GM23338 (cell line): ENCODE data around the gene INPP5A. TPM values are rescaled to one million over a fixed set of nuclear protein-coding genes. Genes with fewer than 3 reads are reported as not detected.

Experiments
- ATAC-seq: fragments of 200-7000 bp; cut with Tn5 transposase; 3 replicates; pipeline ENCODE4 v1.9.1; 2020
- DNase-seq: peaks from one replicate; pipeline ENCODE4 v3.0.0-alpha.2; 2015; ENCODE audit warnings: low spot score
- H2AFZ ChIP-seq: fragments of 200-600 bp; sonication (generic); 2 replicates; pipeline ENCODE4 v1.8.0; 2016; ENCODE audit warnings: antibody characterized with exemption, mild to moderate bottlenecking, moderate library complexity
- H3F3A ChIP-seq: fragments of 200-600 bp; sonication (generic); replicated peaks from 2 replicates; pipeline ENCODE4 v1.8.0; 2017; ENCODE audit warnings: antibody characterized with exemption, mixed run types, low read depth
- H3K27ac ChIP-seq: fragments of 200-600 bp; sonication (generic); 2 replicates; pipeline ENCODE4 v1.6.1; 2016; ENCODE audit warnings: low read depth
- H3K27me3 ChIP-seq: fragments of 200-600 bp; sonication (generic); 2 replicates; pipeline ENCODE4 v1.8.0; 2016; ENCODE audit warnings: mild to moderate bottlenecking, mixed run types, moderate library complexity; ENCODE audit not compliant: insufficient read depth
- H3K36me3 ChIP-seq: fragments of 200-600 bp; sonication (generic); 2 replicates; pipeline ENCODE4 v1.8.0; 2016; ENCODE audit warnings: mild to moderate bottlenecking; ENCODE audit not compliant: insufficient read depth
- H3K4me1 ChIP-seq: fragments of 200-600 bp; sonication (generic); 2 replicates; pipeline ENCODE4 v1.8.0; 2016; ENCODE audit warnings: mild to moderate bottlenecking, moderate library complexity; ENCODE audit not compliant: insufficient read depth
- H3K4me2 ChIP-seq: fragments of 200-600 bp; sonication (generic); 2 replicates; pipeline ENCODE4 v1.7.1; 2017; ENCODE audit warnings: mixed run types
- H3K4me3 ChIP-seq: fragments of 200-600 bp; sonication (generic); 2 replicates; pipeline ENCODE4 v1.6.1; 2016; ENCODE audit warnings: mixed run types
- H3K79me2 ChIP-seq: fragments of 200-600 bp; sonication (generic); replicated peaks from 2 replicates; pipeline ENCODE4 v1.8.0; 2017; ENCODE audit warnings: mild to moderate bottlenecking; ENCODE audit not compliant: insufficient read depth
- H3K9me2 ChIP-seq: fragments of 200-600 bp; sonication (generic); 2 replicates; pipeline ENCODE4 v1.8.0; 2017; ENCODE audit not compliant: insufficient read depth
- H4K20me1 ChIP-seq: fragments of 200-600 bp; sonication (generic); replicated peaks from 2 replicates; pipeline ENCODE4 v1.8.0; 2017; ENCODE audit warnings: mild to moderate bottlenecking; ENCODE audit not compliant: insufficient read depth
- H3K27ac Mint-ChIP-seq: 2 replicates; pipeline ENCODE4 v1.8.0; 2020; ENCODE audit warnings: inconsistent platforms, mild to moderate bottlenecking, moderate library complexity, mixed read lengths
- H3K27me3 Mint-ChIP-seq: 3 replicates; pipeline ENCODE4 v1.8.0; 2022; ENCODE audit warnings: low read depth, mild to moderate bottlenecking, moderate library complexity, mixed read lengths, inconsistent platforms; ENCODE audit not compliant: insufficient read depth, poor library complexity
- H3K36me3 Mint-ChIP-seq: 3 replicates; pipeline ENCODE4 v1.8.0; 2021; ENCODE audit warnings: low read depth, mild to moderate bottlenecking, inconsistent platforms, moderate library complexity, mixed read lengths
- H3K4me1 Mint-ChIP-seq: 3 replicates; pipeline ENCODE4 v1.8.0; 2020; ENCODE audit warnings: mild to moderate bottlenecking, inconsistent platforms, mixed read lengths
- H3K4me3 Mint-ChIP-seq: 3 replicates; pipeline ENCODE4 v1.8.0; 2021; ENCODE audit warnings: moderate library complexity, mild to moderate bottlenecking, inconsistent platforms, mixed read lengths
- H3K9me3 Mint-ChIP-seq: 3 replicates; pipeline ENCODE4 v1.8.0; 2020; ENCODE audit warnings: moderate library complexity, mild to moderate bottlenecking, inconsistent platforms, mixed read lengths
- CREB1 ChIP-seq: fragments of 250-450 bp; sonication (Bioruptor Pico); IDR thresholded peaks from 2 replicates; pipeline ENCODE4 v1.5.0; 2020; ENCODE audit warnings: low read depth, mild to moderate bottlenecking, moderate library complexity
- EZH2 ChIP-seq: fragments of 200-600 bp; sonication (generic); IDR thresholded peaks from one replicate; pipeline ENCODE4 v1.8.0; 2017; ENCODE audit warnings: antibody characterized with exemption, mild to moderate bottlenecking, low read depth; ENCODE audit not compliant: unreplicated experiment
- EZH2phosphoT487 ChIP-seq: fragments of 200-600 bp; sonication (generic); IDR thresholded peaks from one replicate; pipeline ENCODE4 v1.8.1; 2018; ENCODE audit warnings: antibody characterized with exemption; ENCODE audit not compliant: unreplicated experiment
- JUNB ChIP-seq: IDR thresholded peaks from one replicate; pipeline ENCODE4 v1.6.1; 2016; ENCODE audit warnings: antibody characterized with exemption; ENCODE audit not compliant: unreplicated experiment
- POLR2AphosphoS5 ChIP-seq: IDR thresholded peaks from 2 replicates; pipeline ENCODE4 v1.6.1; 2016; ENCODE audit warnings: antibody characterized with exemption, low read depth
- REST ChIP-seq: IDR thresholded peaks from one replicate; pipeline ENCODE4 v1.6.1; 2018; ENCODE audit warnings: antibody characterized with exemption; ENCODE audit not compliant: unreplicated experiment
- ZNF331 ChIP-seq: fragments of 250-450 bp; sonication (Bioruptor Pico); IDR thresholded peaks from 2 replicates; pipeline ENCODE4 v1.5.0; 2020; ENCODE audit warnings: low read depth, mild to moderate bottlenecking, moderate library complexity
- polyA plus RNA-seq: library from polyadenylated mRNA; unstranded; fragments of >200 nt; fragmentation: Nextera tagmentation; extraction: Ambion mirVana; gene quantifications from 2 replicates; pipeline ENCODE4 v1.2.1, GENCODE V29; 2016
- total RNA-seq: library from RNA; depleted of rRNA; stranded (reverse); fragments of >200 nt; shearing (Covaris generic); gene quantifications from 2 replicates; pipeline ENCODE4 v1.2.3, GENCODE V29; 2014
- TF ChIP-seq, protein P1 (sequence below): IDR thresholded peaks from 2 replicates; pipeline ENCODE4 v1.6.1; 2016; ENCODE audit warnings: antibody characterized with exemption
- TF ChIP-seq, protein P2 (sequence below), 2 experiments: fragments of 200-600 bp in 1 of 2; sonication (generic) in 1 of 2; conservative IDR thresholded peaks; 2 replicates each; pipeline versions ENCODE4 v1.5.1 to v1.6.1; 2016 to 2017; ENCODE audit warnings: antibody characterized with exemption in 2 of 2, low read depth in 2 of 2, mild to moderate bottlenecking in 2 of 2, moderate library complexity in 1 of 2

Gene INPP5A
- total and polyA plus RNA-seq, 2 experiments from 2014 or later: 5.9 to 40.6 TPM

DNA sequence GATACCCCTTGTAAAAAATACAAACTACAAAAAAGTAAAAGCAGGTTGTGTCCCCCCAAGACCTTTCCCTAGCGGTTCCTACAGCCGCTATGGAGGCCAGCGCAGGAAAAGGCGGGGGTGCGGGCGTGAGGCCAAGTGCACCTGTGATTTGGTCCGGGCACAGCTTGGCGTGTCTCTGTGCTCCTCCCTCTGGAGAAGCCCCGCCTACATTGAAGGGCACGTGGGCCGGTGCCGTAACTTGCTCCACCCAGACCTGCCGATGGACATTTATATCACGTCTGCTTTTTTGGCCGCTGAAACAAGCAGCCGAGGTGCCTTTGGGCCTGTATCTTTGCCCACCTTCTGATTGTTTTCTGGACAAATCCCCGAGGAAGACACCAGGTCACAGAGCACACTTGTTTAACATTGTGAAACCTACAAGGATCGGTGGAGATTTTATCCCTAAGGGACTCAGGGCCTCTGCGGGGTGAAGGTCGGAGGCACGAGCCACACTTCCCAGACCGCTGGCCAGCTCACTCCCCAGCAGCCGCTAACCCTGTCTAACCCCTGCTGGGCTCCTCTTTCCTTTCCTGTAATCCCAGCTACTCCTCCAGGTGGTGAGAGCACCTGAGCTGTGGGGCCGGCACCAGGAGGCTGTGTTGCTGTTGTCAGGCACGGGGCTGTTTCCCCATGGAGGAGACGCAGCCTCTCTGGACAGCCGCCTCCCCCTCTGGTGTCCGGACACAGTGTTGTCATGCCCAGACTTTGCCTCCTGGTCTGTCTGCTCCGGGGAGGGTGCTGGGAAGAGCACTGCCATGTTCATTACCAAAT, 18.8 kb upstream of the INPP5A start:
- Mint-ChIP-seq H3K27ac (peak overlapping the region; percentile 91; the same call in 1 of the 2 replicates), H3K27me3 (peaks cover 31% of the 10 kb centered on the region), H3K9me3 (no peaks in the 10 kb centered on the region), H3K36me3 (no peaks in the 10 kb centered on the region), H3K4me3 (peak overlapping the region; percentile 90), H3K4me1 (peaks cover 32% of the 10 kb centered on the region)
- Histone ChIP-seq H3K4me3 (peak overlapping the region; percentile 67), H3K4me2 (peak overlapping the region; percentile 93), H3K27ac (no peak overlapping the region), H2AFZ (peak overlapping the region; percentile 78), H3F3A (0 out of 2 replicates have a peak, but pooled peaks cover 4% of the 10 kb centered on the region), H3K9me2 (no peaks in the 10 kb centered on the region), H4K20me1 (no peaks in the 10 kb centered on the region), H3K27me3 (peaks cover 10% of the 10 kb centered on the region; the same call in 1 of the 2 replicates), H3K79me2 (no peaks in the 10 kb centered on the region), H3K4me1 (peaks cover 26% of the 10 kb centered on the region), H3K36me3 (no peaks in the 10 kb centered on the region)
- ATAC-seq (peak; percentile 70), DNase-seq (peak; percentile 91)
- TF ChIP-seq, protein P1, sequence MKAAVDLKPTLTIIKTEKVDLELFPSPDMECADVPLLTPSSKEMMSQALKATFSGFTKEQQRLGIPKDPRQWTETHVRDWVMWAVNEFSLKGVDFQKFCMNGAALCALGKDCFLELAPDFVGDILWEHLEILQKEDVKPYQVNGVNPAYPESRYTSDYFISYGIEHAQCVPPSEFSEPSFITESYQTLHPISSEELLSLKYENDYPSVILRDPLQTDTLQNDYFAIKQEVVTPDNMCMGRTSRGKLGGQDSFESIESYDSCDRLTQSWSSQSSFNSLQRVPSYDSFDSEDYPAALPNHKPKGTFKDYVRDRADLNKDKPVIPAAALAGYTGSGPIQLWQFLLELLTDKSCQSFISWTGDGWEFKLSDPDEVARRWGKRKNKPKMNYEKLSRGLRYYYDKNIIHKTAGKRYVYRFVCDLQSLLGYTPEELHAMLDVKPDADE: no peak
- TF ChIP-seq EZH2phosphoT487 (no peak), CREB1 (CRISPR knock-in tag) (0 out of 2 replicates have a peak, but pooled peaks have one; percentile 4), POLR2AphosphoS5 (peak; percentile 51)

DNA sequence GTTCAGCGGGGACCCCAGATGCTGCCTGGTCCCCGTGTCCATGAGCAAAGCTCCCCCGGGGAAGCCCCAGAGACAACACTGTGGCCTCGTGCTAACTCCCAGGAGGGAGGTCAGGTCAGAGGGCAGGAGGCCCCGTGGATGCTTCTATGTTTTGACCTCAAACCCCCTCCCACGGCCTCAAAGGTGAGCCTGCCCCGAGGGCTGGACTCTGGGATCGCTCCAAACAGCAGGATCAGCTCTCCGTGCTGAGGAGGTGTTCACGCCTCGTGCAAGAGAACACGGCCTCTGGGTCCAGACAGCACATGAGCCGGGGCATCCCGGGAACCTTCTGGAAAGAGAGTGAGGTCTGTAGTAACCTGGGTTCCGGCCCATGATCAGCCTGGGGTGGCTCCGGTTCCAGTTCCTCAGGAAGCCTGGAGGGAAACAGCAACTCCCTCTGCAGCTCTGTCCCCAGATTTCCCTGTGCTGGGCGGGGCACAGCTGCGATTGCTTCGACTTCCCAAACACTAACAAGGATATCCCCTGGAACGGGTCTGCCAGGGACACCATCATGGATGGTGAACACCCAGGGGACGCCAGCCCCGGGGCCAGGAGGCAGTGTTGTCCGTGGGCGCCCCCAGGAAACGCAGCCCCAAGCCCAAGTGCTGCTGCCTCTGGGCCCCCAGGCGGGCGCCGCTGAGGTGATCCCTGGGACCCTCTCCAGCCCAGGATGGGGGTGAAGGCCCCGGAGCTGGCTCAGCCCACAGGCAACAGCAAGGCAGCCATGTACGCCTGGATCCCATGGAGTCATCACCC, 18.0 kb upstream of the INPP5A start:
- no peaks in the 10 kb centered on the region for H3K9me3 Mint-ChIP-seq
- peak overlapping the region; percentile 34 for H2AFZ ChIP-seq
- H3K4me1 ChIP-seq: peaks cover 26% of the 10 kb centered on the region
- H3K79me2 ChIP-seq: no peaks in the 10 kb centered on the region
- H3F3A ChIP-seq: 0 out of 2 replicates have a peak, but pooled peaks cover 4% of the 10 kb centered on the region
- peaks cover 35% of the 10 kb centered on the region for H3K27me3 Mint-ChIP-seq
- DNase-seq: no peak
- peak overlapping the region; percentile 93 for H3K4me2 ChIP-seq
- H3K27me3 ChIP-seq: peaks cover 10% of the 10 kb centered on the region; the same call in 1 of the 2 replicates
- H3K9me2 ChIP-seq: no peaks in the 10 kb centered on the region
- H3K27ac Mint-ChIP-seq: no peak overlapping the region
- ATAC-seq: no peak
- H3K36me3 Mint-ChIP-seq: no peaks in the 10 kb centered on the region
- H3K4me1 Mint-ChIP-seq: peaks cover 32% of the 10 kb centered on the region
- no peak overlapping the region for H3K27ac ChIP-seq
- H3K4me3 ChIP-seq: peak overlapping the region; percentile 67
- no peaks in the 10 kb centered on the region for H4K20me1 ChIP-seq
- peak overlapping the region; percentile 90 for H3K4me3 Mint-ChIP-seq
- TF ChIP-seq REST (no peak), ZNF331 (CRISPR knock-in tag) (no peak), EZH2 (no peak), CREB1 (CRISPR knock-in tag) (no peak), JUNB (no peak)
- TF ChIP-seq, protein P1: no peak
- TF ChIP-seq, protein P2, sequence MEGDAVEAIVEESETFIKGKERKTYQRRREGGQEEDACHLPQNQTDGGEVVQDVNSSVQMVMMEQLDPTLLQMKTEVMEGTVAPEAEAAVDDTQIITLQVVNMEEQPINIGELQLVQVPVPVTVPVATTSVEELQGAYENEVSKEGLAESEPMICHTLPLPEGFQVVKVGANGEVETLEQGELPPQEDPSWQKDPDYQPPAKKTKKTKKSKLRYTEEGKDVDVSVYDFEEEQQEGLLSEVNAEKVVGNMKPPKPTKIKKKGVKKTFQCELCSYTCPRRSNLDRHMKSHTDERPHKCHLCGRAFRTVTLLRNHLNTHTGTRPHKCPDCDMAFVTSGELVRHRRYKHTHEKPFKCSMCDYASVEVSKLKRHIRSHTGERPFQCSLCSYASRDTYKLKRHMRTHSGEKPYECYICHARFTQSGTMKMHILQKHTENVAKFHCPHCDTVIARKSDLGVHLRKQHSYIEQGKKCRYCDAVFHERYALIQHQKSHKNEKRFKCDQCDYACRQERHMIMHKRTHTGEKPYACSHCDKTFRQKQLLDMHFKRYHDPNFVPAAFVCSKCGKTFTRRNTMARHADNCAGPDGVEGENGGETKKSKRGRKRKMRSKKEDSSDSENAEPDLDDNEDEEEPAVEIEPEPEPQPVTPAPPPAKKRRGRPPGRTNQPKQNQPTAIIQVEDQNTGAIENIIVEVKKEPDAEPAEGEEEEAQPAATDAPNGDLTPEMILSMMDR (conservative IDR thresholded peaks at IDR 0.05; ENCODE audit: low read depth in 2 of 2): no peak
- H3K36me3 ChIP-seq: no peaks in the 10 kb centered on the region
